ENCODE results near the gene MTHFR.

DNA sequence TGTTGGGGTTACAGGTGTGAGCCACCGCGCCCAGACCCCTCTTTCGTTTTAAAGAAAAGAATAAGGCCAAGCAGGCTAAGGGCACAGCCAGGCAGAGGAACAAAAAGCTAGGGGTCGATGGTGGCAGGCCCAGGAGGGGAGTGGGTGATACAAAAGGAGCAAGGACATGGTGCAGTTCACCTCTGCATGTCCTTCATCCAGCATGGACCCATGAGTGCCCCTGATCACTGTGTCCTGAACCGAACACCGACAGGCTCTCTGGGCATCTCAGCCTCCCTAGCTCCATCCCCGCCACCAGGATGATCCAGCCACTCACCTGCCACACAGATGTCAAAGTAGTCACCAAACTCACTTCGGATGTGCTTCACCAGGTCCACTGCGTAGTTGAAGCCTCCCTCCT lies 5.9 kb downstream of the MTHFR start:
- TF ChIP-seq POLR2AphosphoS5 (IDR thresholded peaks at IDR 0.05; ENCODE audit: low read depth, low read length) = no peak
- no peak for TF ChIP-seq TAF1 (IDR thresholded peaks at IDR 0.05; ENCODE audit: borderline replicate concordance, insufficient read depth, low read length)

All from PFSK-1 (cell line).